B cell (primary cell): ENCODE data around the gene PIN4. TPM values are rescaled to one million over a fixed set of nuclear protein-coding genes. Genes with fewer than 3 reads are reported as not detected.
A peak's percentile ranks its signal among the peaks of the same experiment; 100 is the strongest.

ENCODE experiments used
- ATAC-seq: fragments of 200-7000 bp; cut with Tn5 transposase; one replicate; pipeline ENCODE4 v1.10.0; 2021; ENCODE audit warnings: low read depth, mild to moderate bottlenecking, moderate number of reproducible peaks, moderate library complexity
- CTCF ChIA-PET: fragments of 350-600 bp; sonication (Branson Sonifier 250); formaldehyde crosslinking; loops from one replicate; lab custom pipeline; 2021; ENCODE audit warnings: antibody characterized with exemption, inconsistent platforms; lab: Charles Lee
- POLR2A ChIA-PET: fragments of 350-600 bp; sonication (Branson Sonifier 250); formaldehyde crosslinking; loops from one replicate; lab custom pipeline; 2021; ENCODE audit warnings: antibody characterized with exemption; lab: Charles Lee
- DNase-seq: peaks from one replicate; pipeline ENCODE4 v3.0.0; 2013
- H2AFZ ChIP-seq: 2 replicates; pipeline ENCODE4 v1.6.1; 2012; ENCODE audit warnings: mild to moderate bottlenecking, low read depth, low read length; ENCODE audit not compliant: insufficient read depth, poor library complexity, severe bottlenecking
- H3K27ac ChIP-seq, 2 donors: 1 replicate in 1 of 2; 2 replicates in 1 of 2; pipeline ENCODE4 v1.5.1; 2012 to 2013; ENCODE audit warnings: low read length in 2 of 2, mild to moderate bottlenecking in 2 of 2, moderate library complexity in 1 of 2
- H3K27me3 ChIP-seq, 4 experiments: fragments of 200-600 bp in 1 of 4; sonication (generic) in 1 of 4; replicated peaks in 1 of 4; 1 replicate in 2 of 4; 2 replicates in 2 of 4; pipeline versions ENCODE4 v1.6.1 to v1.7.0; 2013 to 2016; ENCODE audit warnings: low read length in 3 of 4, mild to moderate bottlenecking in 2 of 4, mixed read lengths in 1 of 4, moderate library complexity in 1 of 4; ENCODE audit not compliant: insufficient read depth in 4 of 4, control insufficient read depth in 3 of 4; ENCODE audit errors: control extremely low read depth in 1 of 4
- H3K36me3 ChIP-seq, 2 experiments: replicated peaks in 1 of 2; 1 replicate in 1 of 2; 2 replicates in 1 of 2; pipeline versions ENCODE4 v1.6.1 to v1.7.1; 2013; ENCODE audit warnings: low read length in 1 of 2; ENCODE audit not compliant: insufficient read depth in 2 of 2, control insufficient read depth in 1 of 2; ENCODE audit errors: control extremely low read depth in 1 of 2, extremely low read depth in 1 of 2
- H3K4me1 ChIP-seq, 2 donors: fragments of 200-600 bp in 1 of 2; sonication (generic) in 1 of 2; 1 replicate in 1 of 2; 2 replicates in 1 of 2; pipeline versions ENCODE4 v1.5.1 to v1.6.1; 2013 to 2017; ENCODE audit warnings: low read length in 2 of 2; ENCODE audit not compliant: control insufficient read depth in 2 of 2, insufficient read depth in 2 of 2
- H3K4me2 ChIP-seq: replicated peaks from 2 replicates; pipeline ENCODE3; 2012; ENCODE audit warnings: mild to moderate bottlenecking, low read depth, low read length; ENCODE audit not compliant: poor library complexity, severe bottlenecking
- H3K4me3 ChIP-seq, 5 experiments: fragments of 200-600 bp in 1 of 5; sonication (generic) in 1 of 5; 1 replicate in 3 of 5; 2 replicates in 2 of 5; pipeline versions ENCODE4 v1.5.1 to v1.7.0; 2011 to 2016; ENCODE audit warnings: low read length in 4 of 5, mild to moderate bottlenecking in 4 of 5, low read depth in 2 of 5, control low read depth in 1 of 5, moderate library complexity in 1 of 5; ENCODE audit not compliant: insufficient read depth in 1 of 5; ENCODE audit errors: control extremely low read depth in 1 of 5, extremely low read depth in 1 of 5
- H3K79me2 ChIP-seq: fragments of 200-600 bp; sonication (generic); one replicate; pipeline ENCODE4 v1.6.0; 2016; ENCODE audit warnings: low read length; ENCODE audit not compliant: control insufficient read depth, insufficient read depth
- H3K9ac ChIP-seq: fragments of 200-600 bp; sonication (generic); 2 replicates; pipeline ENCODE4 v1.6.1; 2017; ENCODE audit warnings: mild to moderate bottlenecking, low read length, moderate library complexity
- H3K9me3 ChIP-seq, 3 donors: one replicate each; pipeline versions ENCODE4 v1.6.1 to v1.7.1; 2013; ENCODE audit warnings: low read length in 2 of 3; ENCODE audit not compliant: control insufficient read depth in 2 of 3, insufficient read depth in 1 of 3; ENCODE audit errors: control extremely low read depth in 1 of 3
- H4K20me1 ChIP-seq: 2 replicates; pipeline ENCODE4 v1.6.0; 2012; ENCODE audit warnings: mild to moderate bottlenecking, low read length; ENCODE audit not compliant: insufficient read depth, control insufficient read depth, poor library complexity, severe bottlenecking
- H3K27ac Mint-ChIP-seq: one replicate; pipeline ENCODE4 v1.8.0; 2021; ENCODE audit warnings: mixed read lengths
- H3K27me3 Mint-ChIP-seq: one replicate; pipeline ENCODE4 v1.8.0; 2021; ENCODE audit warnings: mixed read lengths
- H3K4me1 Mint-ChIP-seq: one replicate; pipeline ENCODE4 v1.8.0; 2021; ENCODE audit warnings: mixed read lengths
- H3K4me3 Mint-ChIP-seq: one replicate; pipeline ENCODE4 v1.8.0; 2021; ENCODE audit warnings: mixed read lengths
- H3K9me3 Mint-ChIP-seq: one replicate; pipeline ENCODE4 v1.8.0; 2022; ENCODE audit warnings: mixed read lengths; ENCODE audit not compliant: insufficient read depth
- EZH2 ChIP-seq: IDR thresholded peaks from 2 replicates; pipeline ENCODE4 v1.6.1; 2012; ENCODE audit warnings: borderline replicate concordance, low read depth, mild to moderate bottlenecking, moderate library complexity, low read length; ENCODE audit not compliant: insufficient read depth, poor library complexity, severe bottlenecking
- WGBS: methylation state at CpG from one replicate; pipeline ENCODE4 v1.1.5; 2013; ENCODE audit warnings: missing lambda C conversion rate; ENCODE audit not compliant: insufficient coverage; 5-methylcytosine and 5-hydroxymethylcytosine counted together
- intact Hi-C: fragments of 100-400 bp; cut with micrococcal nuclease; formaldehyde crosslinking; loops from one replicate; pipeline ENCODE4 v1.10.0; 2022
- polyA plus RNA-seq: library from polyadenylated mRNA; depleted of rRNA; stranded (reverse); fragments of >200 nt; gene quantifications from 2 replicates; pipeline ENCODE4 v1.2.3, GENCODE V29; 2012
- total RNA-seq, 2 donors: library from RNA; stranded (reverse); fragments of 120-200 nt in 1 of 2; gene quantifications; 1 replicate in 1 of 2; 2 replicates in 1 of 2; pipeline versions ENCODE4 v1.2.3 to v1.2.4, GENCODE V29; 2013 to 2022
- TF ChIP-seq, protein P1 (sequence below): fragments of 200-600 bp; IDR thresholded peaks from one replicate; pipeline ENCODE4 v1.8.0; 2022; ENCODE audit warnings: antibody characterized with exemption, mild to moderate bottlenecking

PIN4 gene
- total and polyA plus RNA-seq, 2 donors (not counting 1 experiment from before 2014, with no cell fraction given), result 2.5 to 16.0 TPM

DNA sequence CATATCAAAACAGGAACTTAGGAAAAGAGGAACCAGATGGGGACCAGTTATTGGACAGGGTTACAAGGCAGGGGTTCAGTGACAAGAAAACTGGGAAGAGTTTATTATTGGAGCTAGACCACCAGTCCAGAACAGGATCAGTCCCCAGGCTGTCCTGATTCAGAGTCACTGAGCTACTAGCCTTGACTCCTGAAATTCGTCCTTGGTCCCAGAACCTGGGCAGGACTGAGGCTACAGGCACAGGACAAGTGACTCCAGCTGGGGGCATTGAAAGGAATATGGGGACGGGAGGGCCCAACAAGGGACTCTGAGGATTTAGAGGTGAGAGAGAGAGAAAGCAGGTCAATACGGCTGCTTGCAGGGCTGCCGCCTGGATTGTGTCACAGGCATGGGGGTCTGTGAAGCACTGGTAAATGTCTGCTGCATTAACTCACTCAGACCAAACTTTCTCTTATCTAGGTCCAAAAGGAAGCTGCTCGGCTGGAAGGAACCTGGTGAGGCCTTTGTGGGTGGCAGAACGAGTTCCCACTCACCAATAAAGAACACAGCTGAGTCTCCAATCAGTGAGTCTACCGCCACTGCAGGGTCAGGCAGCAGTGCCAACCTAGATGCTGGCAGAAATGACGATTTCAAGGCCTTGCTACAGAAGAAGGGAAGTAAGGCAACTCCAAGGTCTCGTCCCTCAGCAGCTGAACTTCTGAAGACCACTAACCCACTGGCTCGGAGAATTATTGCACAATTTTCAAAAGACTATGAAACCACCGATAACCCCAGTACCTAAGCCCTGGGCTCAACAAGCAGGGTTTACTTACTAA, 38.6 kb upstream of the PIN4 start:
- H3K27ac ChIP-seq, result no peak overlapping the region
- TF ChIP-seq EZH2, result no peak
- TF ChIP-seq, protein P1, sequence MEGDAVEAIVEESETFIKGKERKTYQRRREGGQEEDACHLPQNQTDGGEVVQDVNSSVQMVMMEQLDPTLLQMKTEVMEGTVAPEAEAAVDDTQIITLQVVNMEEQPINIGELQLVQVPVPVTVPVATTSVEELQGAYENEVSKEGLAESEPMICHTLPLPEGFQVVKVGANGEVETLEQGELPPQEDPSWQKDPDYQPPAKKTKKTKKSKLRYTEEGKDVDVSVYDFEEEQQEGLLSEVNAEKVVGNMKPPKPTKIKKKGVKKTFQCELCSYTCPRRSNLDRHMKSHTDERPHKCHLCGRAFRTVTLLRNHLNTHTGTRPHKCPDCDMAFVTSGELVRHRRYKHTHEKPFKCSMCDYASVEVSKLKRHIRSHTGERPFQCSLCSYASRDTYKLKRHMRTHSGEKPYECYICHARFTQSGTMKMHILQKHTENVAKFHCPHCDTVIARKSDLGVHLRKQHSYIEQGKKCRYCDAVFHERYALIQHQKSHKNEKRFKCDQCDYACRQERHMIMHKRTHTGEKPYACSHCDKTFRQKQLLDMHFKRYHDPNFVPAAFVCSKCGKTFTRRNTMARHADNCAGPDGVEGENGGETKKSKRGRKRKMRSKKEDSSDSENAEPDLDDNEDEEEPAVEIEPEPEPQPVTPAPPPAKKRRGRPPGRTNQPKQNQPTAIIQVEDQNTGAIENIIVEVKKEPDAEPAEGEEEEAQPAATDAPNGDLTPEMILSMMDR, result no peak
- no peak overlapping the region for H2AFZ ChIP-seq
- intact Hi-C loops, result loop anchor here (1.0 to 2.0 kb wide), 2 partner anchors 16 to 38 kb away; partner anchors contain the start of gene PIN4
- H3K9me3 ChIP-seq, result no peaks in the 10 kb centered on the region
- Mint-ChIP-seq H3K4me1 (peaks cover 19% of the 10 kb centered on the region), H3K27me3 (peaks cover 4% of the 10 kb centered on the region), H3K9me3 (no peaks in the 10 kb centered on the region), H3K27ac (peak overlapping the region; percentile 67), H3K4me3 (peak overlapping the region; percentile 31)
- no peak for ATAC-seq
- no peak overlapping the region for H3K4me3 ChIP-seq
- H3K4me1 ChIP-seq, result peaks cover 4 to 7% of the 10 kb centered on the region in 2 donors
- ChIA-PET CTCF (interaction anchor here (1.8 kb wide), 1 partner anchor 134 kb away, joined by 3 read pairs; the partner anchor contains the start of gene RPS4X), POLR2A (interaction anchor here (2.6 kb wide), 1 partner anchor 11 kb away, joined by 8 read pairs; the partner anchor contains the start of gene RTL5)
- H3K27me3 ChIP-seq, result peaks cover 0 to under 1% (median 0%) of the 10 kb centered on the region in 4 experiments
- H3K9ac ChIP-seq, result no peak overlapping the region
- H3K4me2 ChIP-seq, result no peak overlapping the region
- 51% methylated on average over 3 of the region's 11 CpGs for WGBS
- no peaks in the 10 kb centered on the region for H3K36me3 ChIP-seq
- no peaks in the 10 kb centered on the region for H4K20me1 ChIP-seq
- no peaks in the 10 kb centered on the region for H3K79me2 ChIP-seq
- no peak for DNase-seq

DNA sequence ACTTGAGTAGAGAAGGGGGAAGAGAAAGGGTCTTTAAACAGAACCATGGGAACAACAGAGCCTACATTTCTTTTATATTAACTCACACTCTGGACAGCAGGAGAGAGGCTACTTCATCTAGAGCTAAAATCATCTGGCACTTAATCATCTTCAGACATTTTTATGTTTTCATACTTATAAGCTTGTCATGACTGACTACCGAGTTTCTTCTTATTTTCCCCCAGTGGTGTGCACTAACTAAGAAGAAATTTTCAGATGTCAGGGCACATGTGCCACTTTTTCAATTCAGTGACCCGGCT, 38.0 kb upstream of the PIN4 start:
- H3K4me1 Mint-ChIP-seq, result peaks cover 19% of the 10 kb centered on the region
- H2AFZ ChIP-seq, result no peak overlapping the region
- H4K20me1 ChIP-seq, result no peaks in the 10 kb centered on the region

More for the DNA sequence above, 38.0 kb upstream of the PIN4 start:
- WGBS, result no CpG with 5 or more reads among the region's 2 CpGs
- H3K36me3 ChIP-seq, result no peaks in the 10 kb centered on the region
- Mint-ChIP-seq H3K27ac (no peak overlapping the region), H3K9me3 (no peaks in the 10 kb centered on the region), H3K27me3 (peaks cover 4% of the 10 kb centered on the region), H3K4me3 (no peak overlapping the region)
- H3K4me2 ChIP-seq, result no peak overlapping the region
- H3K79me2 ChIP-seq, result no peaks in the 10 kb centered on the region
- TF ChIP-seq, protein P1, result no peak
- no peak for TF ChIP-seq EZH2
- H3K4me1 ChIP-seq, result peaks cover 4 to 7% of the 10 kb centered on the region in 2 donors
- no peak overlapping the region for H3K27ac ChIP-seq
- H3K9me3 ChIP-seq, result no peaks in the 10 kb centered on the region
- intact Hi-C loops, result loop anchor here (2.0 kb wide), 1 partner anchor 17 kb away; no protein-coding TSS in a partner anchor
- ATAC-seq (no peak), DNase-seq (no peak)
- ChIA-PET POLR2A (interaction anchor here (2.6 kb wide), 1 partner anchor 12 kb away, joined by 8 read pairs; the partner anchor contains the start of gene RTL5), CTCF (interaction anchor here (1.8 kb wide), 1 partner anchor 134 kb away, joined by 3 read pairs; the partner anchor contains the start of gene RPS4X)
- H3K27me3 ChIP-seq, result no peaks in the 10 kb centered on the region
- no peak overlapping the region for H3K4me3 ChIP-seq
- H3K9ac ChIP-seq, result no peak overlapping the region
